Measurements from ENCODE around the gene SLC41A2.
"Not testable (repeated sequence)": the region's sequence is repeated elsewhere in the genome, so short reads cannot be mapped to it uniquely, and the experiment has no call there.

Gene SLC41A2

DNA sequence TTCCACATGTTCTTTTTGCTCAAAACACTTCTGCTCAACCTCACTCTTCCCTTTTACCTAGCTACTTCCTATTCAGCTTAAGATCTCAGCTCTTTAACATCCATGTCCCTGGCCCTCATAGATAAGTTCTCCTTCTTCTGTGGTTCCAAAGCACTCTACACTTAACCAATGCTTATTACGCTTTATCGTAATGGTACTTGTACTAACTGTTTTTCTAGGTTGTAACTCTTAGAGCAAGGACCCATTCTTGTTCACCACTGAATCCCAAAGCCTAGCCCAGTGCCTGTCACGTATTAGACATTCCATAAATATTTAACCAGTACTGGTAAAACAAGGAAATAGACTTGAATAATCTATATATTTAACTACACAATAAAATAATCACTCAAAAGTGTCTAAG is 5.3 kb downstream of the SLC41A2 start:
- Histone ChIP-seq H3K9me3 (ENCODE audit: insufficient read depth, low read depth, low read length) (no peaks in the 10 kb centered on the region), H3K79me2 (ENCODE audit: insufficient read depth, low read length) (no peaks in the 10 kb centered on the region), H3K9ac (ENCODE audit: low read depth, low read length, poor library complexity, severe bottlenecking) (no peak overlapping the region), H2AFZ (ENCODE audit: low read length) (no peak overlapping the region), H3K4me3 (ENCODE audit: low read length, poor library complexity, severe bottlenecking) (no peak overlapping the region), H3F3A (ENCODE audit: low read depth) (no peaks in the 10 kb centered on the region), H3K9me2 (replicated peaks; ENCODE audit: low read depth, low read length) (no peaks in the 10 kb centered on the region), H3K4me2 (ENCODE audit: low read depth, low read length, poor library complexity, severe bottlenecking) (no peak overlapping the region), H3K27me3 (ENCODE audit: insufficient read depth, low read length, poor library complexity, severe bottlenecking) (no peaks in the 10 kb centered on the region), H4K20me1 (ENCODE audit: insufficient read depth, low read length, poor library complexity, severe bottlenecking) (no peaks in the 10 kb centered on the region), H3K36me3 (ENCODE audit: insufficient read depth, low read length) (no peaks in the 10 kb centered on the region), H3K4me1 (ENCODE audit: insufficient read depth, low read length, poor library complexity, severe bottlenecking) (peaks cover 9% of the 10 kb centered on the region)
- TF ChIP-seq EZH2phosphoT487 (IDR thresholded peaks at IDR 0.05; ENCODE audit: borderline replicate concordance) = no peak
- TF ChIP-seq, protein P1, sequence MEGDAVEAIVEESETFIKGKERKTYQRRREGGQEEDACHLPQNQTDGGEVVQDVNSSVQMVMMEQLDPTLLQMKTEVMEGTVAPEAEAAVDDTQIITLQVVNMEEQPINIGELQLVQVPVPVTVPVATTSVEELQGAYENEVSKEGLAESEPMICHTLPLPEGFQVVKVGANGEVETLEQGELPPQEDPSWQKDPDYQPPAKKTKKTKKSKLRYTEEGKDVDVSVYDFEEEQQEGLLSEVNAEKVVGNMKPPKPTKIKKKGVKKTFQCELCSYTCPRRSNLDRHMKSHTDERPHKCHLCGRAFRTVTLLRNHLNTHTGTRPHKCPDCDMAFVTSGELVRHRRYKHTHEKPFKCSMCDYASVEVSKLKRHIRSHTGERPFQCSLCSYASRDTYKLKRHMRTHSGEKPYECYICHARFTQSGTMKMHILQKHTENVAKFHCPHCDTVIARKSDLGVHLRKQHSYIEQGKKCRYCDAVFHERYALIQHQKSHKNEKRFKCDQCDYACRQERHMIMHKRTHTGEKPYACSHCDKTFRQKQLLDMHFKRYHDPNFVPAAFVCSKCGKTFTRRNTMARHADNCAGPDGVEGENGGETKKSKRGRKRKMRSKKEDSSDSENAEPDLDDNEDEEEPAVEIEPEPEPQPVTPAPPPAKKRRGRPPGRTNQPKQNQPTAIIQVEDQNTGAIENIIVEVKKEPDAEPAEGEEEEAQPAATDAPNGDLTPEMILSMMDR (conservative IDR thresholded peaks at IDR 0.05; ENCODE audit: low read length) = no peak

DNA sequence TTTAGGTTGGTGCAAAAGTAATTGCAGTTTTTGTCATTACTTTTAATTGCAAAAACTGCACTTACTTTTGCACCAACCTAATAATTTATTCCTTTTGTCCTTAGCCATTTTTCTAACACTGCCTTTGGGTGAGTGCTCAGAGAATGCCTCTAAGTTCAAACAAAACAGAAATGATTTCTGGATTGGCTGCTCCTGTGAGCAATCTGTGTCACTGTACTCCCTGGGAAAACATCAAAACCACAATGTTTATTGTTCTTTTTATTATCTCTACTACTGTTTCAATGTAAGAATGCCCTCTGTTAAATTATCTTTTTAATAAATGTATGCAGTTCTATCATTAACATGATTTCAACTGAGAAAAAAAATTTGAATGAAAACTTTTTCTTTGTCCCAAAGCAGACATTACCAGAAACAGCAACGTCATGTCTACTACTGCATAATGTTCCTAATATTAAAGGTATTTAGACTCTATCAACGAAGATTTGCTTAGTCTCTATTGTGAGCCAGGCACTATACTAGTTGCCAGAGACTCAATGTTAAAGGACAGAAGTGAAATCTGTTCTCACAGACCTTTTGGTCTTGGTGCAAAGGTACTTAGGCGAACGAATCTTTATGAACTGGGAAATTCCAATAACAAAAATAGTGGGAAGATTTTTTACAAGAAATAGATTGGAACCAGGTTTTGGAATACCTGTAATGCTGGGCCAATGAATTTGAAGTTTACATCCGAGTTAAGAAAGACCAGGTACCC is 6.2 kb downstream of the SLC41A2 start:
- Histone ChIP-seq H3K9me3 (ENCODE audit: insufficient read depth, low read depth, low read length) (no peaks in the 10 kb centered on the region), H3K9ac (ENCODE audit: low read depth, low read length, poor library complexity, severe bottlenecking) (no peak overlapping the region), H3K4me2 (ENCODE audit: low read depth, low read length, poor library complexity, severe bottlenecking) (no peak overlapping the region), H3F3A (ENCODE audit: low read depth) (no peaks in the 10 kb centered on the region), H3K36me3 (ENCODE audit: insufficient read depth, low read length) (no peaks in the 10 kb centered on the region), H2AFZ (ENCODE audit: low read length) (no peak overlapping the region), H3K27me3 (ENCODE audit: insufficient read depth, low read length, poor library complexity, severe bottlenecking) (no peaks in the 10 kb centered on the region), H4K20me1 (ENCODE audit: insufficient read depth, low read length, poor library complexity, severe bottlenecking) (no peaks in the 10 kb centered on the region), H3K79me2 (ENCODE audit: insufficient read depth, low read length) (no peaks in the 10 kb centered on the region), H3K4me1 (ENCODE audit: insufficient read depth, low read length, poor library complexity, severe bottlenecking) (peaks cover 3% of the 10 kb centered on the region), H3K4me3 (ENCODE audit: low read length, poor library complexity, severe bottlenecking) (no peak overlapping the region), H3K9me2 (replicated peaks; ENCODE audit: low read depth, low read length) (no peaks in the 10 kb centered on the region)
- no peak for TF ChIP-seq EZH2phosphoT487 (IDR thresholded peaks at IDR 0.05; ENCODE audit: borderline replicate concordance)
- TF ChIP-seq, protein P1 (conservative IDR thresholded peaks at IDR 0.05; ENCODE audit: low read length) = no peak

DNA sequence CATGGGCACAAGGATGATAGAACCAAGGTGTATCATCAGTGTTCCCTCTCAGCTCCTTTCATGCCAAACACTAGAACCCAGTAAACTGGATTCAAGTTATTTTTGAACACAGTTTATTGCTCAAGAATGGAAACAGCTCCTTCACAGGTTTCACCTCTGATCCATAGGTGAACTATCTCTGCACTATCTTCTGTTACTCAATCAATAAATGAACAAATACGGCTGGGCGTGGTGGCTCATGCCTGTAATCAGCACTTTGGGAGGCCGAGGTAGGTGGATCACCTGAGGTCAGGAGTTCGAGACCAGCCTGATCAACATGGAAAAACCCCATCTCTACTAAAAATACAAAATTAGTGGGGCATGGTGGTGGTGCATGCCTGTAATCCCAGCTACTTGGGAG is 9.4 kb downstream of the SLC41A2 start:
- not testable (repeated sequence) for H3K79me2 ChIP-seq (ENCODE audit: insufficient read depth, low read length); H3K4me1 ChIP-seq (ENCODE audit: insufficient read depth, low read length, poor library complexity, severe bottlenecking); H3K9me3 ChIP-seq (ENCODE audit: insufficient read depth, low read depth, low read length); H3K4me2 ChIP-seq (ENCODE audit: low read depth, low read length, poor library complexity, severe bottlenecking); H3K4me3 ChIP-seq (ENCODE audit: low read length, poor library complexity, severe bottlenecking); H4K20me1 ChIP-seq (ENCODE audit: insufficient read depth, low read length, poor library complexity, severe bottlenecking); H3F3A ChIP-seq (ENCODE audit: low read depth); H3K36me3 ChIP-seq (ENCODE audit: insufficient read depth, low read length); H3K9ac ChIP-seq (ENCODE audit: low read depth, low read length, poor library complexity, severe bottlenecking); H3K27me3 ChIP-seq (ENCODE audit: insufficient read depth, low read length, poor library complexity, severe bottlenecking); H2AFZ ChIP-seq (ENCODE audit: low read length); H3K9me2 ChIP-seq (replicated peaks; ENCODE audit: low read depth, low read length)

DNA sequence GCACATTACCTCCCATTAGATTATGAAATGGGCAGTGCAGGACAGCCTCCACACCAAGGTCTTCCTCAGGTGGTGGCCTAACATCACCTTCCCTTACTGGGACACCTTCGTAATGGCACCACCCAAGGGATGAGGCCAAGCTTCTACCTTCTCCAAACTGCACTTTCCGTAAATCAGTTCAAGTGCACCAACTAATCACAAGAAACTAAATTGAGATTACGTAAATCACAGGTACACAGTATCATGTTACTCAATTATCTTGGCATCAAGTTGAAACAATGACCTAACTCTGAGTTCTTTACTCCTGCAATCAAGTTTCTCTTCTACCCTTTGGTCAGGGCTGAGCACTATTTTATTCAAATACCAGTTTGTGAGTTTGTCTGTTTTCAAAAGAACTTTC is 13.8 kb downstream of the SLC41A2 start:
- Histone ChIP-seq H3F3A (ENCODE audit: low read depth) (no peaks in the 10 kb centered on the region), H3K4me1 (ENCODE audit: insufficient read depth, low read length, poor library complexity, severe bottlenecking) (no peaks in the 10 kb centered on the region), H3K9ac (ENCODE audit: low read depth, low read length, poor library complexity, severe bottlenecking) (no peak overlapping the region), H3K9me2 (replicated peaks; ENCODE audit: low read depth, low read length) (no peaks in the 10 kb centered on the region), H4K20me1 (ENCODE audit: insufficient read depth, low read length, poor library complexity, severe bottlenecking) (no peaks in the 10 kb centered on the region), H3K27me3 (ENCODE audit: insufficient read depth, low read length, poor library complexity, severe bottlenecking) (no peaks in the 10 kb centered on the region), H3K4me3 (ENCODE audit: low read length, poor library complexity, severe bottlenecking) (no peak overlapping the region), H3K36me3 (ENCODE audit: insufficient read depth, low read length) (no peaks in the 10 kb centered on the region), H3K9me3 (ENCODE audit: insufficient read depth, low read depth, low read length) (peaks cover 4% of the 10 kb centered on the region; the same call in 1 of the 2 replicates), H2AFZ (ENCODE audit: low read length) (no peak overlapping the region), H3K79me2 (ENCODE audit: insufficient read depth, low read length) (no peaks in the 10 kb centered on the region), H3K4me2 (ENCODE audit: low read depth, low read length, poor library complexity, severe bottlenecking) (no peak overlapping the region)
- TF ChIP-seq, protein P1 (conservative IDR thresholded peaks at IDR 0.05; ENCODE audit: low read length) = no peak
- no peak for TF ChIP-seq EZH2phosphoT487 (IDR thresholded peaks at IDR 0.05; ENCODE audit: borderline replicate concordance)

DNA sequence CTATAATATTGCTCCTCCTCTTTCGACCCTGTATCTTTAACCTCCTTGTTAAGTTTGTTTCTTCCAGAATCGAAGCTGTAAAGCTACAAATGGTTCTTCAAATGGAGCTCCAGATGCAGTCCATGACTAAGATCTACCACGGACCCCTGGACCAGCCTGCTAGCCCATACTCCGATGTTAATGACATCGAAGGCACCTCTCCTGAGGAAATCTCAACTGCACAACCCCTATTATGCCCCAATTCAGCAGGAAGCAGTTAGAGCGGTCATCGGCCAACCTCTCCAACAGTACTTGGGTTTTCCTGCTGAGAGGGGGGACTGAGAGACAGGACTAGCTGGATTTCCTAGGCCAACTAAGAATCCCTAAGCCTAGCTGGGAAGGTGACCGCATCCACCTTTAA is 14.7 kb downstream of the SLC41A2 start:
- not testable (repeated sequence) for H3K9me3 ChIP-seq (ENCODE audit: insufficient read depth, low read depth, low read length); H3K9ac ChIP-seq (ENCODE audit: low read depth, low read length, poor library complexity, severe bottlenecking); H3K36me3 ChIP-seq (ENCODE audit: insufficient read depth, low read length); H3K4me2 ChIP-seq (ENCODE audit: low read depth, low read length, poor library complexity, severe bottlenecking); H2AFZ ChIP-seq (ENCODE audit: low read length); H3K4me1 ChIP-seq (ENCODE audit: insufficient read depth, low read length, poor library complexity, severe bottlenecking); H3K27me3 ChIP-seq (ENCODE audit: insufficient read depth, low read length, poor library complexity, severe bottlenecking); H3K79me2 ChIP-seq (ENCODE audit: insufficient read depth, low read length); H3K4me3 ChIP-seq (ENCODE audit: low read length, poor library complexity, severe bottlenecking); H4K20me1 ChIP-seq (ENCODE audit: insufficient read depth, low read length, poor library complexity, severe bottlenecking); H3F3A ChIP-seq (ENCODE audit: low read depth); H3K9me2 ChIP-seq (replicated peaks; ENCODE audit: low read depth, low read length)
